GM19324 (cell line): ENCODE measurements around the gene THADA.
"Not testable (repeated sequence)": the region's sequence is repeated elsewhere in the genome, so short reads cannot be mapped to it uniquely, and the experiment has no call there.

ENCODE experiments used
- ATAC-seq: cut with Tn5 transposase; IDR thresholded peaks from one replicate; pipeline ENCODE4 v1.9.1; 2021; ENCODE audit warnings: mild to moderate bottlenecking, moderate library complexity; ENCODE audit not compliant: unreplicated experiment, low FRiP score

The THADA gene

DNA sequence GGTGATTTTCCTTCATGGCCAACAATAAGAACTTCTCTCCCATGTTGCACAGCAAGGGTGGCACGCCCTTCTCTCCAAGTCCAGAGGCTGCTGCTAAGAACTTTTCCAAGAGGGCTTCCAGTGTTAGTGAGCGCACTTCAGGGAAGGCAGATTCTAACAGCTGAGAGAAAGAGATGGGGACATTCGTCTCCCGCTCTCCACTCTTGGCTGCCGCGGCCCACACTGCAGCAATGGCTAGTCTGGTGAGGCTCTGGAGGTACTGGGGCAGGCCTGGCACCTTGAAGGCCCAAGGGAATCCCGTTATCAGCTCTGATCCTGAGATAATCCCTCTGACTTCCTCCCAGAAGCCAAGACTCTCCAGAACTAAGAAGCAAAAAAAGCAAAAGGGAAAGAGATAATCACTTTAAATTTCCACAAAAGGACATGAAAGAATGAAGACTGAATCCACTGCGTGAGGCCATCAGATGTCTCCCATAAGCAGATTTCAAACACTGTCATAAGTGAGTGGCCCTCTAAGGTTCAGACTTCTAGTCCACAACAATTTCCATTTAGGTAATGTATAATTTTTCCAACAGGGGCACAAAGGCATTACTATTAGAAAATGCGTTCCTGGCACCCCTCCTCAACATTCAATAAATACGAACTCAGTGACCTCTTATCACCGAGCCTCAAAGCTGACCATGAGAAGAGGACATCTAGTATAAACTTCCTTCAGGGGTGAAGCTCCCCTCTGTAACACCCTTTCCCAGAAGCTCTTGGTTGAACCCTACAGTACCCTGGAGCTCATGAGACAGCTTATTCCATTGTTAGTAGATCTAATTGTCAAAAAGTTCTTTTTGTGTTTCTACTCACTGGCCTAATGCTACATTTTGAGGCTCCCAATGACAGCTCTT, 302.7 kb downstream of the THADA start:
- no peak for ATAC-seq

DNA sequence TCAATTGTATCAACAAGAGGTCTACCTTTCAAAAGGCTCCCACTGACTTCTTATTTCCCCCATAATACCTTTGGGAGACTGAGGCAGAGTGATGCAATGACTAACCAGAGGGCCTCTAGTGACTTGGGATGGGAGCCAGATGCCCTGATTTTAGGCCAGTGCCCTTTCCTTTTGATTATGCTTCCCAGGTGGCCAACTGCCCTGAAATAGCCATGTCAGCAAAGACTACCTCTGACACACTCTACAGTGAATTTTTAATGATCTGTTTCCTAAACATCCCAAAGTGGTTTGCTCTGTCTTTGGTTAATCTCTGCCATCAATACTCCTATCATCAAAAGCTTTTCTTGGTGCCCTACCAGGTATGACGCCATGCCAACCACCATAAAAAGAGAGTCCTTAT, 303.5 kb downstream of the THADA start:
- ATAC-seq: no peak

DNA sequence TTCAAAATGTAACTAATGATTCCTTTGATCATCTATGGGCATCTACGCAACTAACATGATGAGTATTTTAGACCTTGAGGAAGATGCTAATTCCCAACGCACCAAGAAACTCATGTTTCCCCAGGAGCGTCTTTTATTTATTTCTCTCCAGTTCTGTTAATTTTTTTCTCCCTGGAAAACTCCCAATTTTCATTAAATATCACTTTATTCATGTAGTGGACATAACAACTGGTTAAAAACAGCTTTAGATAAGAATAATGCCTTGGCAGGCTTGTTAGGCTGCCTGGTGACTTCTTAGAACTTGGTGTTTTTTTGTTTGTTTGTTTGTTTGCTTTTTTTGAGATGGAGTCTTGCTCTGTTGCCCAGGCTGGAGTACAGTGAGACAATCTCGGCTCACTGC, 306.5 kb downstream of the THADA start:
- no peak for ATAC-seq

DNA sequence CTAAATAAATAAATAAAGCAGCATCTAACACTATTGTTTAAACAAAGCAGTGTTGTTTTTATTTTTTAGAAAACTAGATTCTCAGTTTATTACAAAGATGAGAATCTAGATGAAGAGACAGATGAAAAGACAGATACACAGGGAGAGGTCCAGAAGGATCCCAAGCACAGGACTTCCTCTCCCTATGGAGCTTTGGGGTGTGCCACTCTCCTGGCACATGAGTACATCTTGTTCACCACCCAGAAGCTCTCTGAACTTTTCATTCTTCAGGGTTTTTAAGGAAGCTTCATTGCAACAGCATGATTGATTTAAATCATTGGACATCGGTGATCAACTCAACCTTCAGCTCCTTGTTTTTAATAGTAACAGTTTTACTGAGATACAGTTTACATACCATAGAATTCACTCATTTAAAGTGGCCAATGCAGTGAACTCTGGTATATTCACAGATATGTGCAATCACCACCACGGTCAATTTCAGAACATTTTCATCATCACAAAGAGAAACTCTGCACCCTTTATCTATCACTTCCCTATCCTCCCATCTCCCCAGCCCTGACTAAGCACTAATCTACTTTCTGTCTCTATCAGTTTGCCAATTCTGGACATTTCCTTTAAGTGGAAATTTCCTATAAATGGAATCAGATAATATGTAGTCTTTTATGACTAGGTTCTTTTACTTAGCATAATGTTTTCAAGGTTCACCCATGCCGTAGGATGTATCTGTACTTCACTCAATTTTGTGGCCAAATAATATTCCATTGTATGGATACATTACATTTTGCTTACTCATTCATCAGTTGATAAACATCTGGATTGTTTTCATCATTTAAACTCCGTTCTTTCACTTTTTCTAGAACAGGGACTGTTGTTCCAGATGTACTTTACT, 307.2 kb downstream of the THADA start:
- ATAC-seq: no peak

DNA sequence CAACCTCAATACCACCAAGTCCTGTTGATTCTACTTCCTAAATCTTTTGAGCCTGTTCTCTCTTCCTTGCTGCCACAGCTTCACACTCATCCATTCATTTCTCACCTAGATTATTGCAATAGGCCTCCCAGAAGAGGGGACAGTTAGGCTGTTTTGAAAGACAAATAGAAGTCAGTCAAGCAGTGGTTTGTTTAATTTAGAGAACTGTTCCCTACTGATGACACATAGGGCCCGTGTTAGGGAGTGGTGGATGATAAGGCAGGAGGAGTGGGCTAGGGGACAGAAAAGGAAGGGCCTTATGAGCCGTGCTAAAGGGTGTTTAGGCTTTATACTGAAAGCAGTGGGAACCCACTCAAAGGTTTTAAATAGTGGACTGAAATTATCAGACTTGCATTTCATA, 309.9 kb downstream of the THADA start:
- ATAC-seq: no peak

DNA sequence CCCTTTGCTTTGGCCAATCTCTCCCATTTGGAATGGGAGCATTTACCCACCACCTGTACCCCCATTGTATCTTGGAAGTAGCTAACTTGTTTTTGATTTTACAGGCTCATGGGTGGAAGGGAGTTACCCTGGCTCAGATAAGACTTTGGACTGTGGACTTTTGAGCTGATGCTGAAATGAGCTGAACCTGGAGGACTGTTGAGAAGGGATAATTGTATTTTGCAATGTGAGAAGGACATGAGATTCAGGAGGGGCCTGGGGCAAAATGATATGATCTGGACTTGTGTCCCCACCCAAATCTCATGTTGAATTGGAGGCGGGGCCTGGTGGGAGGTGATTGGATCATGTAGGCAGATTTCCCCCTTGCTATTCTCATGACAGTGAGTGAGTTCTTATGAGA, 310.9 kb downstream of the THADA start:
- no peak for ATAC-seq

DNA sequence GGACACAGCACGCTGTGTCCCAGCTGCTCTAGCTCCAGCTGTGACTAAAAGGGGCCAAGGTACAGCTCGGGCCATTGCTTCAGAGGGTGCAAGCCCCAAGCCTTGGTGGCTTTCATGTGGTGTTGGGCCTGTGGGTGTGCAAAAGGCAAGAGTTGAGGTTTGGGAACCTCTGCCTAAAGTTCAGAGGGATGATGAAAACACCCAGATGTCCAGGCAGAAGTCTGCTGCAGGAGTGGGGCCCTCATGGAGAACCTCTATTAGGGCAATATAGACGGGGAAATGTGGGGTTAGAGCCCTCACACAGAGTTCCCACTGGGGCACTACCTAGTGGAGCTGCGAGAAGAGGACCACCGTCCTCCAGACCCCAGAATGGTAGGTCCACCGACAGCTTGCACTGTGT, 311.5 kb downstream of the THADA start:
- not testable (repeated sequence) for ATAC-seq

DNA sequence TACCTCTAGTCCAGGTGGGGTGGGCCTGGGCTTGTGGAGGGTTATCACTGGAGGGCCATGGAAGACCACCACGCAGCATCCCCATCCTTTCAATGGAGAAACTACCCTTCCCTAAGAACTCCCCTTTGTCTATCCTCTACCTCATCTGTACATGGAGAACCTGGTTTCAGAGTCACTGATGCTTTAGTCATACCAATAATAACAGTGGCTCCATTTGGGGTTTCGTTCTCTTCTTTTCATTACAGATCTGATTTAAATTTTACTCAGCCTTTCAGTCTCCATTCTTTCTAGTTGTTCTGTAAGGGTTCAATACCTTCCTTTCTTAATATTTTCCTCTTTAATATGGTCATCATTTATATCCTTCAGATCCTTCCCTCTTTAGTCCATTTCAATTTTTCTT, 314.8 kb downstream of the THADA start:
- no peak for ATAC-seq

DNA sequence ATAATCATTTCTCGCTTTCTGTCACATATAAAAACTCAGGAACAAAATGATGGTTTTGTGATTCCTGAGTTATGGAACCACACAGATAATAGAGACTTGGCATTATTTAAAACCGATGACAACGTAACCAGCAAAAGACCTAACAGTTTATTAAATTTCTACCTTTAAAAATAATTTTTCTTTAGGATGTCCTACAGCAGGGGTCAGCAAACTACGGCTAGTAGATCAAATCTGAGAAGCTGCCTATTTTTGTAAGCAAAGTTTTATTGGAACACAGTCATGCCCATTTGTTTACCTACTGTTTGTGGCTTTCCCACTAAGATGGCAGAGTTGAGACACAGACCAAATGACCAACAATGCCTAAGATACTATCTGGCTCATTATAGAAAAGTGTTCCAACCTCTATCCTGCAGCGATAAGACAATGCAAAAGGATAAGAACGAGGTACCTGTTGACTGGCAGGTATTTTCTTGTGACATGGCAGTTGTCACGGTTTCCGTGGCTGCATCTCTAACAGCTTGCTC, 316.5 kb downstream of the THADA start:
- ATAC-seq: no peak

DNA sequence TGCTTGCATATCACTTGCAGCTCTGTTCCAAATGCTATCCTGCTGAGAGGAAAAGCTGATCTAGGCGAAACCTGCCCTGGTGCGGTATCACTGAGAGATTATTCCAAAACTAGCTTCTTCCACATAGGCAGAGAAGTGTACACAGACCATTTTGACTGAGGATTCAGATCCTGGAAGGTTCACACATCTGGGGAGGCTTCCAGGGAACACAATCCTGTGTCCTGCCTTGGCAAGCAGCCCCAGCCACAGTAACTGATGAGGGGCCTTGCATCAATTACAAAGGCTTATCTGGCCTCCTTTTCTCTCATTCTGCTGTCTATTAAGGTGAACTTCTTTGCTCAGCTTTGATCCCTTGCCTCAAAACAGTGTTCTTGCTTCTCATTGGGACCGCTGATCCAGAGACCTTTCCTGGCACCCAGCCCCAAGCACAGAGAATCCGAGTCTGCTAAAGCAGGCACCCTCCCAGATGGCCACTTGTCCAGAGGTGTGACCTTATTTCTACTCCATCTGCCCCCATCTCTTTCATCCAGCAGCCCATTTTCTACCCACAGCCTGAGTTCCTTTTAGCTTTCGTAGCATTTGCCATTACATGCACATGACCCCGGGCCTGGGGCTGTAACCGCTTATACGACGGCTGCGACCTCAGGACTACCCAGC, 317.1 kb downstream of the THADA start:
- ATAC-seq: no peak

DNA sequence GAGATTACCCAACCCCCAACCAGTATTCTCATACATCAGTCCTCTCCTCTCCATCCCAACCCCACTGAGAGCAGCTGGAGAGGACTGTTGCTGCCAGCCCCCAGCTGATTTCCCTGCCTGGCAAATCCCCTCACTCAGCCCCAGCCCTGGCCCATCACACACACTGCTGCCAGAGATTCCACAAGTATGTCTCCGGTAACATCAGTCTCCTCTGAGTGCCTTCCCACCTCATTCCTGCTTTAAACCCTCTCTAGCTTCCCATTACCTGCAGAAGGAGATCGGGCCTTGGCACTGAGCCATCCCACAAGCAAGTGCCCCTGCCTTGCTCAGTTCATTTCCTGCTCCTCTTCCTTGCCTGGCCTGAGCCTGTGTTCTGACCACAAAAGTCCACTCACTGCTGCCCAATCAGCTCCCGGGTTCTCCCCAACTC, 318.9 kb downstream of the THADA start:
- no peak for ATAC-seq

DNA sequence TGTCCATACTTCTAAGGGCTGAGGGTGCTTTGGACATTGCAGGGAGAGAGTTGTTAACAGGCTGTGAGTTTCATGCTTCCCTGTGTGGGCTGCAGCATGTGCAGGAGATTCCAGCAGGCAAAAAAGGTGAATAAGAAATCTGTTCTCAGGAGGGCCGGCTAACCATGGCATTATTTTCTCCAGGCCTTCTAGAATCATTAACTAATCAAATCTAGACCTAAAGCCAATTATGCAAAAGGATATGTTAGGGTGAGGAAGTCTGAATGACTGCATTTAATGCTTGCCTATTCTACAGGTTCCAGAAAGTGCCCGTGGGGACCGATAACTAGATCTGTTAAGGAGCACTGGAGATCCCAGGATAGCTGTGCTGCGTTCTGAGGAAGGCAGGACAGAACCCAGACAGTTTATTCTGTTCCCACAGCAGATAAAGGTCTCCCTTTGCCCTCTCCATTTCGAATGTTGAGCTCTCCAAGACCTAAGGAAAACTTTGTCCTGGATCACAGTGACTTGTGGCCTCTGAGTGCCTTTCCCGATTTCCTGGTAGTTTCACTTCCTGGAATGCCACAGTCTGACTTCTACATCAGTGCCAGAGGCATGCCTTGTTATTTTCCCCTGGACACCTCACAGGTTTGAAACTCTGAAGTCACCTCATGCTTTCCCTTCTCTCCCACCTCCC, 319.4 kb downstream of the THADA start:
- ATAC-seq: no peak

DNA sequence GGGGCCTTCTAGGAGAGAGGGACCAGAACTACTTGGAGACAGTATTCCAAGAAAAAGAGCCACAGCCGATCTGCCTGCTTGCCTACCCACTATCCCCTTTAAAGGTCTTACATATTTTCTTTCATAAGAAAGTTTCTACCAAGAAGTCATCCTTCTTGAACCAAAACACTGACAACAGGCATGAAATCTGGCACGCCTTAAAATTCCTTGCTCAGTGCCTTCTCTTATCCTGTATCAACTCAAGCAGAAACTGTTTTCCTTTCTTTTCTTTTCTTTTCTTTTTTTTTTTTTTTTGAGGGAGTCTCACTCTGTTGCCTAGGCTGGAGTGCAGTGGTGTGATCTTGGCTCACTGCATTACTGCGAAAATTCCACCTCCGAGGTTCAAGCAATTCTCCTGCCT, 321.1 kb downstream of the THADA start:
- ATAC-seq: no peak

DNA sequence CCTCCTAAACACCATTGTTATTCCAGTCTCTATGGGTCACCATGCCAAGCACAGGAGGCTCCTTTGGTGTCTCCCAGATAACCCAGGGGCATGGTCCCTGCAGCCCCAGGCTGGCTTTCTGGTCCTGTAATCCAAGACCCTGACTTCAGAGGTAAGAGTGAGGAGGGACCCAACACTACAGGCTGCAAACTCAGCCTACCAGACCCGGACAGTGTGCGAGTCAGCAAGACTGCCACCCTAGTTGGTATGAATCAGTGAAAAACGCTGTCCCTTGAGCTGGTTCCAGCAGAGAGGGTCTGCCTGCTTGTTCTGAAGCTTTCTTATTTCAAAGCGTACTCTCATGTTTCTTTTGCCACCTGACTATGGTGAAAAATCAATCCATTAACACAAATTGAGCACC, 321.8 kb downstream of the THADA start:
- ATAC-seq: no peak

DNA sequence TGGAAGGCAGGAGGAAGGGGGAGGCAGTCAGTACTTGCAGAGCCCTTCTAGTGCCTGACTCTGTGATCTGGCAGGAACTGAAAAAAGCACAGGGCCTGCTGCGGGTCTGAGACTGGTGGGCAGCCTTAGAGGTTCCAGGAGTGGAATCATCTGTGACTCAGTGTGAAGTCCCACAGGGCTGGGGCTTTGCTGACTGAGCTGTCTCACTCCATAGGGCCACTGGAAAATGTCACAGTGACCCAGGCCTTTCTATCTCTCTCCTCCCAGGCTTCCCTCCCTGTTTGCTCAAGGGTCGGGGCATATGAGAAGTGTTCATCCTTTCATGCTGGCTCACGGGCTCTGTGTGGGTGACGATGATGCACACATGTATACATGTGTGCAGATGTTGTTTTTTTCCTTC, 322.3 kb downstream of the THADA start:
- no peak for ATAC-seq

DNA sequence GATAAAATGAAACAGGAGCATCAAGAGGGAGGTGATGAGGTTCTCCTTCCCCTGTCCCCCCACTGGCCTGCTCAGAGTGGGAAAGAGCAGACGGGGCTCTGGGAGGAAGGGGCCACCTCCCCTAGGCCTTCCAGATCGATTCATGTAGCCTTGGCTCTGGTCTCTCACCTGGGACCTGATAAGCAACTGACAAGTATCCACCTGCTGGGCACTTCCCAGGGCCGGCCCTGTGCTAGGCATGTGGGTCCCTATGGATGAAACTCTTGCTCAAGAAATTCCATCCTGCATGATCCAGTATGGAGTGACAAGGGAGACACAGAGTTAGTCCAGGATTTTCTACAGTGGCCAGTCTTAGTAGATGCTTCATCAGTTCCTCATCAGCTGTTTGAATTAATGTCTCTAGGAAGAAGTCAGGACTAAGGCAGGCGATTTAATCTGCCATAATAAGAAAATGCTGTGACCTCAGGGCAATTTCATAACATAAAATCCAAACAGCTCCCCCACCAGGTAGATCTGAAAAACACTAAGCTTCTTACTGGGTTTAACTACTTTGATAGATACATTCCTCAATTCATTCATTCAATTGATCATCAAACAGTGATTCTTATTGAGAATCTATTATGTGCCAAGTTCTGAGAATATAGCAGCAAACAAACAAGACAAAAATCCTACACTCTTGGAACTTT, 324.8 kb downstream of the THADA start:
- no peak for ATAC-seq

DNA sequence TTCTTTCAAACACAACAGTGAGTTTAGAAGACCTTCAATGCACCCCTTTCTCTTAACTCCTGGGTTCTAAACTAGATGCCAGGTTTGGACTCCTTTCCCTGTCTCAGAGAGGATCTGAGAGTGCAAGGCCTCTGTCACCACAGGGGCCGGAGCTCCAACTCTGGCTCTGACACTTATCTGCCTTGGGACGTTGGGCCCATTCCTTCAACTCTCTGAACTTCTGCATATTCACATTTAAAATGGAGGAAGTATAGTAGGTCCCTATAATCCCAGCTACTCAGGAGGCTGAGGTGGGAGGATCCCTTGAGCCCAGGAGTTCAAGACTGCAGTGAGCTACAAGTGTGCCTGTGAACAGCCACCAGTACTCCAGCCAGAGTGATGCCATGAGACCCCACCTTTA, 325.4 kb downstream of the THADA start:
- no peak for ATAC-seq

DNA sequence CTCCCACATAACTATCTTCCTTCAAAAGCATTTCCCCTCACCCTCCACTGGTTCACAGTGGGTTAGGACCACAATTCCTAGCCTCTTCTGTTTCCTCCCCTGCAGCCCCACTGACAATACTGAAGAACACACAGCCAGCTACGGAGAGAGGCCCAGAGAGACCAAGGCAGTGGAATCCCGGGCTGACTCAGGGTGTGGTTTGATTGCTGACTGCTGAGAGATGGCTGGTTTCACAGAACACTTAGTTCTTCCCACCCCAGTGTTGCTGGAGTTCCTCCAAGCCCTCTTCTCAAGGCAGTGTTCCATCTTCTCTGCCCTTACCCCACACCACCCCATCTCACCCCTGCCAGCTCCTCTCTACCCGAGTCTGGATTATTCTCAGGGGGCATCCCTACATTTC, 326.1 kb downstream of the THADA start:
- no peak for ATAC-seq

DNA sequence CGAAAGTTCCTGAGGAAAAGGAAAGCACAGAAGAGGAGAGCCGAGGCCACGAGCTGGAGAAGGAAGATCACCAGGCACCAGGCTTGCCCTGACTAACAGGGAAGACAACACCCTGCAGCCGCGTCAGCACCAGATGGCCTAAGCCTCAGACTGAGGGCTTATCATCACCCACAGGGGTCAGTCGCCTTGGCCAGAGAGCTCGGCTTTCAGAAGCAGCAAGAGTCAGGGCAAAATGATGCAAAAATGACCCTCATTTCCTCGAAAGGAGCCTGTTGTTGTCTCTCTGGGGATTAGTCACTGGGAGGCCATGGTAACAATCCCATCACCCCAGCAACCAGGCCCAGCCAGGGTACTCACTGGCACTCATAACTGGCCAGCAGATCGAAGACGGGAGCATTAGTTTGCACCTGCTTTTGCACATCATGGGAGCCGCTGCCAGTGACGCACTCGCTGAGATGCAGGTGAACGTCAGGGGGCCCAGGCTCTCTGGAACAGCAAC, 326.7 kb downstream of the THADA start:
- ATAC-seq: no peak
